GM23338 (cell line): ENCODE results near the gene IGSF8.

ENCODE experiments used
- CREB1 ChIP-seq: fragments of 250-450 bp; sonication (Bioruptor Pico); IDR thresholded peaks from 2 replicates; pipeline ENCODE4 v1.5.0; 2020; ENCODE audit warnings: low read depth, mild to moderate bottlenecking, moderate library complexity
- CTCF ChIP-seq, 2 experiments: fragments of 200-600 bp in 1 of 2; sonication (generic) in 1 of 2; conservative IDR thresholded peaks; 2 replicates each; pipeline versions ENCODE4 v1.5.1 to v1.6.1; 2016 to 2017; ENCODE audit warnings: antibody characterized with exemption in 2 of 2, low read depth in 2 of 2, mild to moderate bottlenecking in 2 of 2, moderate library complexity in 1 of 2
- EZH2 ChIP-seq: fragments of 200-600 bp; sonication (generic); IDR thresholded peaks from one replicate; pipeline ENCODE4 v1.8.0; 2017; ENCODE audit warnings: antibody characterized with exemption, mild to moderate bottlenecking, low read depth; ENCODE audit not compliant: unreplicated experiment
- EZH2phosphoT487 ChIP-seq: fragments of 200-600 bp; sonication (generic); IDR thresholded peaks from one replicate; pipeline ENCODE4 v1.8.1; 2018; ENCODE audit warnings: antibody characterized with exemption; ENCODE audit not compliant: unreplicated experiment
- JUNB ChIP-seq: IDR thresholded peaks from one replicate; pipeline ENCODE4 v1.6.1; 2016; ENCODE audit warnings: antibody characterized with exemption; ENCODE audit not compliant: unreplicated experiment
- NANOG ChIP-seq: IDR thresholded peaks from 2 replicates; pipeline ENCODE4 v1.6.1; 2016; ENCODE audit warnings: antibody characterized with exemption, borderline replicate concordance
- POLR2AphosphoS5 ChIP-seq: IDR thresholded peaks from 2 replicates; pipeline ENCODE4 v1.6.1; 2016; ENCODE audit warnings: antibody characterized with exemption, low read depth
- ZNF114 ChIP-seq: fragments of 250-450 bp; sonication (Bioruptor Pico); IDR thresholded peaks from 2 replicates; pipeline ENCODE4 v1.5.0; 2020; ENCODE audit warnings: mild to moderate bottlenecking, moderate library complexity
- TF ChIP-seq, protein P1 (sequence below): IDR thresholded peaks from one replicate; pipeline ENCODE4 v1.6.1; 2018; ENCODE audit warnings: antibody characterized with exemption; ENCODE audit not compliant: unreplicated experiment
- TF ChIP-seq, protein P2 (sequence below): IDR thresholded peaks from 2 replicates; pipeline ENCODE4 v1.6.1; 2016; ENCODE audit warnings: antibody characterized with exemption

DNA sequence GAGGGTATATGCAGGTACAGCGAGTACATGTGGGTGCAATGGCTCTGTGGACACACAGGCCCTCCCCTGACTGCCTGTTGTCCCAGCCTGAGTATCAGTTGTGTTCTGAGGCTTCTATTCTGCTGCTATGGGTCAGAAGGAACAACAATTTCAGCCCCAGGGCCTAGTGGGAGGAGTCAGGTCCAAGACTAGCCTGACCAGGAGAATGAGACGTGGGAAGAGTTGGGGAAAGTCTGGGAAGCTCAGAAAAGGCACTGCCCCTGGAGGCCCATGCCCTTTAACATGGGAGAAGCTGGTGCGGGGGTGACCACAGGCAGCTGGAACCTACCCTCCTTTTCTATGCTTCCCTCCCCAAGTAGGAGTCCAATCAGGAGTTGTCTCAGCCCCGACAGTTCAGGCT is 7.7 kb downstream of the IGSF8 start:
- TF ChIP-seq, protein P1, sequence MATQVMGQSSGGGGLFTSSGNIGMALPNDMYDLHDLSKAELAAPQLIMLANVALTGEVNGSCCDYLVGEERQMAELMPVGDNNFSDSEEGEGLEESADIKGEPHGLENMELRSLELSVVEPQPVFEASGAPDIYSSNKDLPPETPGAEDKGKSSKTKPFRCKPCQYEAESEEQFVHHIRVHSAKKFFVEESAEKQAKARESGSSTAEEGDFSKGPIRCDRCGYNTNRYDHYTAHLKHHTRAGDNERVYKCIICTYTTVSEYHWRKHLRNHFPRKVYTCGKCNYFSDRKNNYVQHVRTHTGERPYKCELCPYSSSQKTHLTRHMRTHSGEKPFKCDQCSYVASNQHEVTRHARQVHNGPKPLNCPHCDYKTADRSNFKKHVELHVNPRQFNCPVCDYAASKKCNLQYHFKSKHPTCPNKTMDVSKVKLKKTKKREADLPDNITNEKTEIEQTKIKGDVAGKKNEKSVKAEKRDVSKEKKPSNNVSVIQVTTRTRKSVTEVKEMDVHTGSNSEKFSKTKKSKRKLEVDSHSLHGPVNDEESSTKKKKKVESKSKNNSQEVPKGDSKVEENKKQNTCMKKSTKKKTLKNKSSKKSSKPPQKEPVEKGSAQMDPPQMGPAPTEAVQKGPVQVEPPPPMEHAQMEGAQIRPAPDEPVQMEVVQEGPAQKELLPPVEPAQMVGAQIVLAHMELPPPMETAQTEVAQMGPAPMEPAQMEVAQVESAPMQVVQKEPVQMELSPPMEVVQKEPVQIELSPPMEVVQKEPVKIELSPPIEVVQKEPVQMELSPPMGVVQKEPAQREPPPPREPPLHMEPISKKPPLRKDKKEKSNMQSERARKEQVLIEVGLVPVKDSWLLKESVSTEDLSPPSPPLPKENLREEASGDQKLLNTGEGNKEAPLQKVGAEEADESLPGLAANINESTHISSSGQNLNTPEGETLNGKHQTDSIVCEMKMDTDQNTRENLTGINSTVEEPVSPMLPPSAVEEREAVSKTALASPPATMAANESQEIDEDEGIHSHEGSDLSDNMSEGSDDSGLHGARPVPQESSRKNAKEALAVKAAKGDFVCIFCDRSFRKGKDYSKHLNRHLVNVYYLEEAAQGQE = no peak
- TF ChIP-seq CTCF (conservative IDR thresholded peaks at IDR 0.05; ENCODE audit: low read depth in 2 of 2) = no peak
- no peak for TF ChIP-seq POLR2AphosphoS5
- TF ChIP-seq CREB1 (CRISPR knock-in tag) = no peak
- no peak for TF ChIP-seq EZH2
- TF ChIP-seq ZNF114 (CRISPR knock-in tag) = no peak
- TF ChIP-seq EZH2phosphoT487 = no peak
- TF ChIP-seq, protein P2, sequence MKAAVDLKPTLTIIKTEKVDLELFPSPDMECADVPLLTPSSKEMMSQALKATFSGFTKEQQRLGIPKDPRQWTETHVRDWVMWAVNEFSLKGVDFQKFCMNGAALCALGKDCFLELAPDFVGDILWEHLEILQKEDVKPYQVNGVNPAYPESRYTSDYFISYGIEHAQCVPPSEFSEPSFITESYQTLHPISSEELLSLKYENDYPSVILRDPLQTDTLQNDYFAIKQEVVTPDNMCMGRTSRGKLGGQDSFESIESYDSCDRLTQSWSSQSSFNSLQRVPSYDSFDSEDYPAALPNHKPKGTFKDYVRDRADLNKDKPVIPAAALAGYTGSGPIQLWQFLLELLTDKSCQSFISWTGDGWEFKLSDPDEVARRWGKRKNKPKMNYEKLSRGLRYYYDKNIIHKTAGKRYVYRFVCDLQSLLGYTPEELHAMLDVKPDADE = no peak
- TF ChIP-seq JUNB = no peak
- no peak for TF ChIP-seq NANOG
